ENCODE results near the gene AADACL3.

DNA sequence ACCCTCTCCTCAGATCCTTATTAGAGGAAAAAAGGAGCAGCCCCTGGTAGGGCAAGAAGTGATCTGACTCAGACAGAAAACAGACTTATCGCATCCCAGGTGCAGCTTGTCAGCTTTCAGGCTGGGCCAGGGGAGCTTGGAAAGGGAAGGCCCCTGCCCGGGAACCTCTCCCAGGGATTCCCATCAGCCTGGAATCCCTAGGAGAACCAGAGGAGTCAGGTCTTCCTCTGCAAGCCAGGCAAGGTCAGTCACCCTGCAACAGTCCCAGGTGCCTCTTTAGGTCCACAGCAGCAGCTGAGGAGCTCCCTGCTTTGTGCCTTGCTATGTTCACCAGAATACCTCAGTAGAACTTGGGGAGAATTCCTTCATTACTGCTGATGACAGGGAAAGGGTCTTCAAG lies 54.7 kb downstream of the AADACL3 start:
- TF ChIP-seq POLR2A (IDR thresholded peaks at IDR 0.05; ENCODE audit: low read length) (no peak), GATA1 (IDR thresholded peaks at IDR 0.05; ENCODE audit: low read depth, low read length) (no peak)
